Ectodermal cell (in vitro differentiated cells): ENCODE measurements around the gene CWC22.
"Not testable (repeated sequence)": the region's sequence is repeated elsewhere in the genome, so short reads cannot be mapped to it uniquely, and the experiment has no call there.

Experiments used
- H3K27ac ChIP-seq: 2 replicates; pipeline ENCODE4 v1.7.0; 2013; ENCODE audit warnings: mild to moderate bottlenecking, low read depth, low read length; ENCODE audit not compliant: insufficient read depth, poor library complexity, severe bottlenecking
- H3K27me3 ChIP-seq: 2 replicates; pipeline ENCODE4 v1.7.0; 2013; ENCODE audit warnings: mild to moderate bottlenecking, low read length; ENCODE audit not compliant: insufficient read depth, control insufficient read depth, poor library complexity, severe bottlenecking
- H3K36me3 ChIP-seq: one replicate; pipeline ENCODE4 v1.7.0; 2013; ENCODE audit warnings: low read length; ENCODE audit not compliant: control insufficient read depth, insufficient read depth
- H3K4me1 ChIP-seq: one replicate; pipeline ENCODE4 v1.7.0; 2013; ENCODE audit warnings: low read length; ENCODE audit not compliant: control insufficient read depth, insufficient read depth
- H3K4me3 ChIP-seq: 2 replicates; pipeline ENCODE4 v1.7.0; 2013; ENCODE audit warnings: low read depth, low read length, control low read depth; ENCODE audit not compliant: insufficient read depth
- H3K9me3 ChIP-seq: 2 replicates; pipeline ENCODE4 v1.7.0; 2013; ENCODE audit warnings: mild to moderate bottlenecking, low read length, moderate library complexity; ENCODE audit not compliant: control insufficient read depth
- WGBS, 2 experiments: methylation state at CpG; one replicate each; pipeline ENCODE4 v1.1.7; 2013; ENCODE audit warnings: missing lambda C conversion rate in 2 of 2; 5-methylcytosine and 5-hydroxymethylcytosine counted together

The CWC22 gene

GRCh38 chr2:179987916-179988315, 19.2 kb downstream of the CWC22 start:
- no peak overlapping the region for H3K4me3 ChIP-seq
- H3K27ac ChIP-seq: no peak overlapping the region
- H3K36me3 ChIP-seq: peaks cover 19% of the 10 kb centered on the region
- WGBS, 2 experiments: 78 to 80% methylated on average over 1 of the region's 1 CpG
- H3K4me1 ChIP-seq: no peaks in the 10 kb centered on the region
- H3K27me3 ChIP-seq: no peaks in the 10 kb centered on the region
- no peaks in the 10 kb centered on the region for H3K9me3 ChIP-seq

DNA sequence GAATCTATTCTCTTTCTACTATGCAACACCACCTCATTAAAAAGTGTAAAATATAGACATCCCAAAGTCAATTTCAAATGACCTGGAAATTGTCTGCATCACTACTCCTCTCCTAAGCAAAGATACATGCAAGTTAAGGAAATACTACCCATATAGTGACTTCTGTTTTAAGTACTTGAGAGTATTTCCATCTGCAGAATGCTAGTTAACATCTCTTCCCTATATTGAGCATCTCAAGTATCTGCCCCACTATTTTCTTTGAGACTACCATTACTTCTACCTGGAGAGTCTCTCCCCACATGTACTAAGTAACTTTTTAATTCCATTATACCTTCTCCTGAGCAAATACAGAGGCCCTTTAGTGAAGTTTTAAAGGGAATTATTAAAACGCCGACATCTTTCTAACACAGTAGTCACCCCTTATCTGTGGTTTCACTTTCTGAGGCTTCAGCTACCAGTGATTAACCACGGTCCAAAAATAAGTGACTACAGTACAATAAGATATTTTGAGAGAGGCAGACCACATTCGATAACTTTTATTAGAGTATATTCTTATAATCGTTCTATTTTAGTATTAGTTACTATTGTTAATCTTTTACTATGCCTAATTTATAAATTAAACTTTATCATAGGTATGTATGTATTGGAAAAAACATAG, 21.8 kb downstream of the CWC22 start:
- WGBS, 2 experiments: 87 to 95% methylated on average over 3 of the region's 5 CpGs
- no peaks in the 10 kb centered on the region for H3K4me1 ChIP-seq
- peaks cover 35% of the 10 kb centered on the region for H3K36me3 ChIP-seq
- H3K27ac ChIP-seq: no peak overlapping the region
- H3K4me3 ChIP-seq: no peak overlapping the region
- no peaks in the 10 kb centered on the region for H3K27me3 ChIP-seq
- H3K9me3 ChIP-seq: no peaks in the 10 kb centered on the region

DNA sequence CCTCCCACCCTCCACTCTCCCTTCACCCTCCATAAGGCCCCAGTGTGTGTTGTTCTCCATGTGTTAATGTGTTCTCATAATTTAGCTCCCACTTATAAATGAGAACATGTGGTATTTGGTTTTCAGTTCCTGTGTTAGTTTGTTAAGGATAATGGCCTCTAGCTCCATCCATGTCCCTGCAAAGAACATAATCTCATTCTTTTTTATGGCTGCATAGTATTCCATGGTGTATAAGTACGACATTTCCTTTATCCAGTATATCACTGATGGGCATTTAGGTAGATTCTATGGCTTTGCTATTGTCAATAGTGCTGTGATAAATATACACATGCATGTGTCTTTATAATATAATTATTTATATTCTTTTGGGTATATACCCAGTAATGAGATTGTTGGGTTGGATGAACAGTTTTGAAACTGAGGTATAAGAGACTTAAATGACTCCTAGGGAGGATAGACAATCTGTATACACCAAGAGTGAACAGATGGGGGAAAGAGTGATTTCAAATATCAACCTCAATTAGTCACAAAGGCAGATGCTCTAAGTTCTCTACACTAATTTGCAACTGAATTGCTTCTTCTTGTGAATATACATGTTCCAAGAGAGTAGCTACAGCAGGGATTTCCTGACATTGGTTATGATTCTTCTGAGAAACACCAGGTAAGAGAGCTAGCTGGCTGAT, 23.7 kb downstream of the CWC22 start:
- Histone ChIP-seq H3K36me3 (peaks cover 49% of the 10 kb centered on the region), H3K9me3 (no peaks in the 10 kb centered on the region), H3K27ac (no peak overlapping the region), H3K4me1 (no peaks in the 10 kb centered on the region), H3K4me3 (no peak overlapping the region), H3K27me3 (no peaks in the 10 kb centered on the region)
- 100% methylated on average over 1 of the region's 1 CpG; no CpG with 5 or more reads in 1 of the 2 experiments for WGBS, 2 experiments

DNA sequence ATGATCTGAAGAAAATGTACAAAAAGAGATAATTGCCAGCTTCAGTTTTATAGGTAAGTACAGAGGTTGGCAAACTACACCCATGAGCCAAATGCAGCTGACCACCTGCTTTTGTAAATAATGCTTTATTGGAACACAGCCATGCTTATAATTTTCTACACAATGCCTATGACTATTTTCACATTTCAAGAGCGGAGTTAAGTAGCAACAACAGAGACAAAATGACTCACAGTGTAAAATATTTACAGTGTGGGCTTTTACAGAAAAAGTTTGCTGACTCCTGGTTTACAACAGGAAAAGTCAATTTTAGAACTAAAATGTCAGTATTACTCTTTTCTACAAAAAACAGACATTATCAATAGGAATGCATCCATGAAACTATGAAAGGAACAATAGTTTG, 26.0 kb downstream of the CWC22 start:
- Histone ChIP-seq H3K36me3 (peaks cover 49% of the 10 kb centered on the region), H3K9me3 (no peaks in the 10 kb centered on the region), H3K27me3 (no peaks in the 10 kb centered on the region), H3K27ac (no peak overlapping the region), H3K4me3 (no peak overlapping the region), H3K4me1 (no peaks in the 10 kb centered on the region)
- WGBS, 2 experiments: 100% methylated on average over 1 of the region's 1 CpG; no CpG with 5 or more reads in 1 of the 2 experiments

- Histone ChIP-seq H3K27me3 (no peaks in the 10 kb centered on the region), H3K36me3 (peaks cover 15% of the 10 kb centered on the region), H3K4me1 (no peaks in the 10 kb centered on the region), H3K27ac (no peak overlapping the region), H3K9me3 (no peaks in the 10 kb centered on the region), H3K4me3 (no peak overlapping the region)
- WGBS, 2 experiments: 87 to 95% methylated on average over 3 to 5 of the region's 5 CpGs
Observed at GRCh38 chr2:179974761-179975160, 32.3 kb downstream of the CWC22 start.

DNA sequence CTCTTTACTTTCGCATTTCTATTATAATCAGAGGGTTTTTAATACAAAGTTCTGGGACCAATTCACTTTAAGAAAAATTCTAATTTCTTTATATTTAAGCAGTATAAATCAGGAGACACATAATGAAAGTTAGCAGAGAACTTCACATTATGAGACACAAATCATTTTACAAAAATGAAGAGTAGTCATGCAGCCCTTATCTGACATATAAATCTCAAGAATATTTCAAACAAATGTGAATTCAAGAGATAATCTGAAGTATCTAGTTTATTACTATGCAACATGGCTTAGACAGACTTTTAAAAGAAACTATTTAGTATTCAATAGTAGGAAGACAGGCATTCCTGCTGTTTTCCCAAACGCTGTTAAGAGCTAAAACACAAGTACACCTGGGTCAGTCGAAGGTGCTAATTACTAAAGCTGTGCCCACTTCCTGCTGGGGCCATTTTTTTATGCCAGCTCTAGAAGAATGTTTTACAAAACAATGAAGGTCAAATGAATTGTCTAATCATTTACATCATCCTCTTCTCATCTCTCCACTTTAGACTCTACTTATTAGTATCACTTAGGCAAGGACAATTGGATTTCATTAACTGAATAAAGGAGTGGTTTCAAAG, 40.2 kb downstream of the CWC22 start:
- Histone ChIP-seq H3K27ac (no peak overlapping the region), H3K27me3 (no peaks in the 10 kb centered on the region), H3K36me3 (peaks cover 21% of the 10 kb centered on the region), H3K4me3 (no peak overlapping the region), H3K9me3 (no peaks in the 10 kb centered on the region), H3K4me1 (no peaks in the 10 kb centered on the region)
- 77 to 81% methylated on average over 2 to 3 of the region's 3 CpGs for WGBS, 2 experiments

- WGBS, 2 experiments: 96 to 100% methylated on average over 3 to 6 of the region's 7 CpGs
- Histone ChIP-seq H3K36me3 (peaks cover 21% of the 10 kb centered on the region), H3K27me3 (no peaks in the 10 kb centered on the region), H3K9me3 (no peaks in the 10 kb centered on the region), H3K27ac (no peak overlapping the region), H3K4me3 (no peak overlapping the region), H3K4me1 (no peaks in the 10 kb centered on the region)
Observed at GRCh38 chr2:179965291-179966258, 41.5 kb downstream of the CWC22 start.

GRCh38 chr2:179963626-179964025, 43.5 kb downstream of the CWC22 start:
- WGBS, 2 experiments: 88 to 100% methylated on average over 1 to 3 of the region's 4 CpGs
- Histone ChIP-seq H3K27ac (no peak overlapping the region), H3K36me3 (peaks cover 14% of the 10 kb centered on the region), H3K4me1 (no peaks in the 10 kb centered on the region), H3K27me3 (no peaks in the 10 kb centered on the region), H3K9me3 (no peaks in the 10 kb centered on the region), H3K4me3 (no peak overlapping the region)

GRCh38 chr2:179958251-179958650, 48.8 kb downstream of the CWC22 start:
- peaks cover 13% of the 10 kb centered on the region for H3K36me3 ChIP-seq
- not testable (repeated sequence) for H3K4me1 ChIP-seq, H3K27ac ChIP-seq, H3K4me3 ChIP-seq, H3K27me3 ChIP-seq, H3K9me3 ChIP-seq
- 77 to 100% methylated on average over 2 of the region's 4 CpGs for WGBS, 2 experiments
